ENCODE measurements around the gene EDIL3. TPM values are rescaled to one million over a fixed set of nuclear protein-coding genes. Genes with fewer than 3 reads are reported as not detected.

EDIL3 gene
- total RNA-seq, 1 experiment from 2014 or later: 0.32 TPM

DNA sequence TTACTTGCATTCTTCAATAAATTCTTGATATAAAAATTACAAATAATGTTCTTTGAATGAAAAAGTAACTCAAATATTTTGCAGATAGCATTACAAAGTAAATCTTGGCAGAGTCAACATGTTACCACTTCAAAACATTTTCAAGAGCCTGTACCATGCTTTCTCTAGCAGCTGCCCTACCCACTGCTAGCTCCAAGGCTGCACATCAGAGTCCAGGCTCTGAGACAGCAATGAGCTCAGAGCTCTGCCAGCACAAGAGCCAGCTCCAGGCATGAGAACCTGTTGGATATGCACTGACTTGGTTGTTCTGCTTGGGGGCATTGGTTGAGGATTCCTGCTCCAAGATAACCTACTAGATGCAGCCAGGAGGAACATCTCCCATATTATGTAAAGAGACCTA, 452.7 kb downstream of the EDIL3 start:
- H3K36me3 ChIP-seq (ENCODE audit: control insufficient read depth in 1 of 2, insufficient read depth in 2 of 2, low read length in 2 of 2): no peaks in the 10 kb centered on the region
- CTCF ChIA-PET: no interaction called here
- H3K4me3 ChIP-seq (replicated peaks in 1 of 2; ENCODE audit: low read depth in 1 of 2, low read length in 2 of 2): no peak overlapping the region
- no peaks in the 10 kb centered on the region for H4K20me1 ChIP-seq (ENCODE audit: insufficient read depth)
- no peak overlapping the region for H3K27ac ChIP-seq (ENCODE audit: low read depth, low read length)
- no peaks in the 10 kb centered on the region for H3K9me3 ChIP-seq (ENCODE audit: control insufficient read depth in 1 of 2, insufficient read depth in 1 of 2, low read depth in 1 of 2, low read length in 2 of 2)
- no peak overlapping the region for H3K9ac ChIP-seq (ENCODE audit: low read length)
- RAD21 ChIA-PET (ENCODE audit: low non-redundant PET in 1 of 2, low total read pairs in 2 of 2, uncharacterized antibody in 2 of 2, unreplicated experiment in 2 of 2): no interaction called here
- POLR2A ChIA-PET: no interaction called here
- TF ChIP-seq SRF (IDR thresholded peaks at IDR 0.05; ENCODE audit: low read depth) (no peak), REST (IDR thresholded peaks at IDR 0.05; ENCODE audit: low read depth) (no peak), CBX3 (IDR thresholded peaks at IDR 0.05; ENCODE audit: low read depth) (no peak), POLR2AphosphoS5 (IDR thresholded peaks at IDR 0.05; ENCODE audit: low read depth, low read length) (no peak), EGR1 (IDR thresholded peaks at IDR 0.05; ENCODE audit: low read depth) (no peak), TCF7L2 (IDR thresholded peaks at IDR 0.05; ENCODE audit: borderline replicate concordance, extremely low read depth, insufficient read depth, insufficient read length) (no peak), YY1 (IDR thresholded peaks at IDR 0.05; ENCODE audit: extremely low read depth, insufficient replicate concordance, low read depth, low read length) (no peak), SP1 (IDR thresholded peaks at IDR 0.05; ENCODE audit: low read depth) (no peak), ZFX (IDR thresholded peaks at IDR 0.05) (no peak), EZH2 (IDR thresholded peaks at IDR 0.05) (no peak), SIN3A (IDR thresholded peaks at IDR 0.05; ENCODE audit: low read depth) (no peak), MAX (IDR thresholded peaks at IDR 0.05) (no peak)
- H3K4me2 ChIP-seq (ENCODE audit: low read length): no peak overlapping the region
- no peaks in the 10 kb centered on the region for H3K27me3 ChIP-seq (ENCODE audit: insufficient read depth, low read length)
- H3K4me1 ChIP-seq (ENCODE audit: control insufficient read depth in 1 of 2, insufficient read depth in 2 of 2, low read length in 2 of 2): no peaks in the 10 kb centered on the region
- no TSS peak for BruUV-seq (replicated peaks)
- intact Hi-C loops (cut with micrococcal nuclease): no loop called here
- H3K79me2 ChIP-seq (ENCODE audit: insufficient read depth, low read length): no peaks in the 10 kb centered on the region
- DNase-seq (ENCODE audit: low read depth, low spot score) (no peak), ATAC-seq (no peak)
- no peaks in the 10 kb centered on the region for H3K9me2 ChIP-seq (ENCODE audit: insufficient read depth)
- no peak overlapping the region for H2AFZ ChIP-seq (ENCODE audit: low read depth, low read length, poor library complexity, severe bottlenecking)

Data from HCT116 (cell line).